ENCODE measurements around the gene SPAG7.

- TF ChIP-seq, protein P1, sequence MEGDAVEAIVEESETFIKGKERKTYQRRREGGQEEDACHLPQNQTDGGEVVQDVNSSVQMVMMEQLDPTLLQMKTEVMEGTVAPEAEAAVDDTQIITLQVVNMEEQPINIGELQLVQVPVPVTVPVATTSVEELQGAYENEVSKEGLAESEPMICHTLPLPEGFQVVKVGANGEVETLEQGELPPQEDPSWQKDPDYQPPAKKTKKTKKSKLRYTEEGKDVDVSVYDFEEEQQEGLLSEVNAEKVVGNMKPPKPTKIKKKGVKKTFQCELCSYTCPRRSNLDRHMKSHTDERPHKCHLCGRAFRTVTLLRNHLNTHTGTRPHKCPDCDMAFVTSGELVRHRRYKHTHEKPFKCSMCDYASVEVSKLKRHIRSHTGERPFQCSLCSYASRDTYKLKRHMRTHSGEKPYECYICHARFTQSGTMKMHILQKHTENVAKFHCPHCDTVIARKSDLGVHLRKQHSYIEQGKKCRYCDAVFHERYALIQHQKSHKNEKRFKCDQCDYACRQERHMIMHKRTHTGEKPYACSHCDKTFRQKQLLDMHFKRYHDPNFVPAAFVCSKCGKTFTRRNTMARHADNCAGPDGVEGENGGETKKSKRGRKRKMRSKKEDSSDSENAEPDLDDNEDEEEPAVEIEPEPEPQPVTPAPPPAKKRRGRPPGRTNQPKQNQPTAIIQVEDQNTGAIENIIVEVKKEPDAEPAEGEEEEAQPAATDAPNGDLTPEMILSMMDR (IDR thresholded peaks at IDR 0.05), result no peak
- peak; percentile 88 to 98 (median 96) for TF ChIP-seq POLR2AphosphoS5 (IDR thresholded peaks at IDR 0.05)
Observed at GRCh38 chr17:4967539-4968485, at the start of gene SPAG7.

Data from breast epithelium (tissue), 3 donors.